Measurements from ENCODE around the gene SLC35B1. TPM values are rescaled to one million over a fixed set of nuclear protein-coding genes. Genes with fewer than 3 reads are reported as not detected.

SLC35B1 gene
- total RNA-seq, 1 experiment from 2014 or later: 55.9 TPM

DNA sequence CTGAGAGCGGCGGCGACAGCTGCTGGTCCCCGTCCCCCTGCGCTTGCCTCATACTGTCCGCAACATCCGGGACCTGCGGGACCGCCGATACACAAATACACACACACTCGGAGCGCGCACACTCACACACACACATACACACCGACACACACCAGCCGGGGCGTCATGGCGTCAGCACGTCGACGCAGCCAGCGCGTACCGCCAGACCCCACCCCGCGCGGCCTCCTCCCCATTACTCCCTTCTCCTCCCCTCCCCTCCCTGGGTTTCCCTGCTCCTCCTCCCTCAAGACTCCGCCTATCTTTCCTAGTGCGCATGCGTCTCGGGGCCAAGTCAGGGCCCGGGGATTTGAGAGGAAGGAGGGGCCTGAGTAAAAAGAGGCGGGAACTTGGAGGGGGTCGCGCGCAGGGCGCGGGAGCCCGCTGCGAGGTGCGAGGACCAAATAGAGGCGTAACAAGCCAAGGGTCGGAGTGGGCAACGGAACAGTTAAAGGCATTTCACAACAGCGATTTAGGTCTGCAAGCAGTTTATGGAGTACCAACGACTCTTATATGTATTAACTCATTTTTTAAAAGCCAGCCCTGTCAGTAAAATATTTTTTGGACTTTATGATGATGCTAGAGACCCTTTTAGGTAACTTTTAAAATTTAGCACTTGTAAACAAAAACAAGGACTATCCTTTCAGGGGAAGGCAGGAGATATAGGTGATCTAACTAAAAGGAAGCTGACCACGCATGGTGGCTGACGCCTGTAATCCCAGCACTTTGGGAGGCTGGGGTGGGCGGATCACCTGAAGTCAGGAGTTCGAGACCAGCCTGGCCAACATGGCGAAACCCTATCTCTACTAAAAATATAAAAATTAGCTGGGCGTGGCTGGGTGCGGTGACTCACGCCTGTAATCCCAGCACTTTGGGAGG is 29.6 kb downstream of the SLC35B1 start, which contains the start of gene SPOP (continued):
- TF ChIP-seq ZNF396 (CRISPR knock-in tag; IDR thresholded peaks at IDR 0.05; ENCODE audit: borderline replicate concordance) (no peak), ELF4 (CRISPR knock-in tag; IDR thresholded peaks at IDR 0.05; ENCODE audit: low read depth) (0 out of 2 replicates have a peak, but pooled peaks have one; percentile 89), SMAD3 (CRISPR knock-in tag; IDR thresholded peaks at IDR 0.05; ENCODE audit: borderline replicate concordance) (peak; percentile 96), JAZF1 (CRISPR knock-in tag; IDR thresholded peaks at IDR 0.05) (no peak), FOXJ3 (CRISPR knock-in tag; IDR thresholded peaks at IDR 0.05; ENCODE audit: borderline replicate concordance) (peak; percentile 71; the same call in 1 of the 2 replicates), GTF2I (CRISPR knock-in tag; conservative IDR thresholded peaks at IDR 0.05) (no peak), NFE2L1 (CRISPR knock-in tag; IDR thresholded peaks at IDR 0.05) (peak; percentile 96), ZNF263 (CRISPR knock-in tag; IDR thresholded peaks at IDR 0.05; ENCODE audit: low read depth) (no peak), IRF2 (CRISPR knock-in tag; IDR thresholded peaks at IDR 0.05; ENCODE audit: borderline replicate concordance, low read depth) (no peak), ZNF317 (CRISPR knock-in tag; IDR thresholded peaks at IDR 0.05; ENCODE audit: borderline replicate concordance, low read depth) (0 out of 2 replicates have a peak, but pooled peaks have one; percentile 48), ZNF121 (CRISPR knock-in tag; IDR thresholded peaks at IDR 0.05) (no peak), FOXP1 (CRISPR knock-in tag; IDR thresholded peaks at IDR 0.05; ENCODE audit: borderline replicate concordance) (peak; percentile 97), NFYB (CRISPR knock-in tag; conservative IDR thresholded peaks at IDR 0.05; ENCODE audit: low read depth) (peak; percentile 49; the same call in 1 of the 2 replicates), ZNF138 (CRISPR knock-in tag; conservative IDR thresholded peaks at IDR 0.05) (peak; percentile 67; the same call in 1 of the 2 replicates), JUN (CRISPR knock-in tag; IDR thresholded peaks at IDR 0.05) (0 out of 2 replicates have a peak, but pooled peaks have one; percentile 83), GRHL2 (CRISPR knock-in tag; IDR thresholded peaks at IDR 0.05; ENCODE audit: insufficient replicate concordance, severe bottlenecking) (no peak), ATF1 (CRISPR knock-in tag; IDR thresholded peaks at IDR 0.05) (0 out of 2 replicates have a peak, but pooled peaks have one; percentile 61), ZNF423 (CRISPR knock-in tag; IDR thresholded peaks at IDR 0.05) (no peak), RELA (CRISPR knock-in tag; IDR thresholded peaks at IDR 0.05; ENCODE audit: borderline replicate concordance) (0 out of 2 replicates have a peak, but pooled peaks have one; percentile 68), ZNF671 (CRISPR knock-in tag; IDR thresholded peaks at IDR 0.05) (no peak), ZNF232 (CRISPR knock-in tag; IDR thresholded peaks at IDR 0.05) (peak; percentile 98)
- TF ChIP-seq, protein P1, sequence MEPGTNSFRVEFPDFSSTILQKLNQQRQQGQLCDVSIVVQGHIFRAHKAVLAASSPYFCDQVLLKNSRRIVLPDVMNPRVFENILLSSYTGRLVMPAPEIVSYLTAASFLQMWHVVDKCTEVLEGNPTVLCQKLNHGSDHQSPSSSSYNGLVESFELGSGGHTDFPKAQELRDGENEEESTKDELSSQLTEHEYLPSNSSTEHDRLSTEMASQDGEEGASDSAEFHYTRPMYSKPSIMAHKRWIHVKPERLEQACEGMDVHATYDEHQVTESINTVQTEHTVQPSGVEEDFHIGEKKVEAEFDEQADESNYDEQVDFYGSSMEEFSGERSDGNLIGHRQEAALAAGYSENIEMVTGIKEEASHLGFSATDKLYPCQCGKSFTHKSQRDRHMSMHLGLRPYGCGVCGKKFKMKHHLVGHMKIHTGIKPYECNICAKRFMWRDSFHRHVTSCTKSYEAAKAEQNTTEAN (CRISPR knock-in tag; IDR thresholded peaks at IDR 0.05): peak; percentile 100
- TF ChIP-seq, protein P2, sequence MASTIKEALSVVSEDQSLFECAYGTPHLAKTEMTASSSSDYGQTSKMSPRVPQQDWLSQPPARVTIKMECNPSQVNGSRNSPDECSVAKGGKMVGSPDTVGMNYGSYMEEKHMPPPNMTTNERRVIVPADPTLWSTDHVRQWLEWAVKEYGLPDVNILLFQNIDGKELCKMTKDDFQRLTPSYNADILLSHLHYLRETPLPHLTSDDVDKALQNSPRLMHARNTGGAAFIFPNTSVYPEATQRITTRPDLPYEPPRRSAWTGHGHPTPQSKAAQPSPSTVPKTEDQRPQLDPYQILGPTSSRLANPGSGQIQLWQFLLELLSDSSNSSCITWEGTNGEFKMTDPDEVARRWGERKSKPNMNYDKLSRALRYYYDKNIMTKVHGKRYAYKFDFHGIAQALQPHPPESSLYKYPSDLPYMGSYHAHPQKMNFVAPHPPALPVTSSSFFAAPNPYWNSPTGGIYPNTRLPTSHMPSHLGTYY (CRISPR knock-in tag; IDR thresholded peaks at IDR 0.05): no peak
- TF ChIP-seq, protein P3, sequence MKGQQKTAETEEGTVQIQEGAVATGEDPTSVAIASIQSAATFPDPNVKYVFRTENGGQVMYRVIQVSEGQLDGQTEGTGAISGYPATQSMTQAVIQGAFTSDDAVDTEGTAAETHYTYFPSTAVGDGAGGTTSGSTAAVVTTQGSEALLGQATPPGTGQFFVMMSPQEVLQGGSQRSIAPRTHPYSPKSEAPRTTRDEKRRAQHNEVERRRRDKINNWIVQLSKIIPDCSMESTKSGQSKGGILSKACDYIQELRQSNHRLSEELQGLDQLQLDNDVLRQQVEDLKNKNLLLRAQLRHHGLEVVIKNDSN (CRISPR knock-in tag; IDR thresholded peaks at IDR 0.05): peak; percentile 78; the same call in 1 of the 2 replicates
- TF ChIP-seq, protein P4, sequence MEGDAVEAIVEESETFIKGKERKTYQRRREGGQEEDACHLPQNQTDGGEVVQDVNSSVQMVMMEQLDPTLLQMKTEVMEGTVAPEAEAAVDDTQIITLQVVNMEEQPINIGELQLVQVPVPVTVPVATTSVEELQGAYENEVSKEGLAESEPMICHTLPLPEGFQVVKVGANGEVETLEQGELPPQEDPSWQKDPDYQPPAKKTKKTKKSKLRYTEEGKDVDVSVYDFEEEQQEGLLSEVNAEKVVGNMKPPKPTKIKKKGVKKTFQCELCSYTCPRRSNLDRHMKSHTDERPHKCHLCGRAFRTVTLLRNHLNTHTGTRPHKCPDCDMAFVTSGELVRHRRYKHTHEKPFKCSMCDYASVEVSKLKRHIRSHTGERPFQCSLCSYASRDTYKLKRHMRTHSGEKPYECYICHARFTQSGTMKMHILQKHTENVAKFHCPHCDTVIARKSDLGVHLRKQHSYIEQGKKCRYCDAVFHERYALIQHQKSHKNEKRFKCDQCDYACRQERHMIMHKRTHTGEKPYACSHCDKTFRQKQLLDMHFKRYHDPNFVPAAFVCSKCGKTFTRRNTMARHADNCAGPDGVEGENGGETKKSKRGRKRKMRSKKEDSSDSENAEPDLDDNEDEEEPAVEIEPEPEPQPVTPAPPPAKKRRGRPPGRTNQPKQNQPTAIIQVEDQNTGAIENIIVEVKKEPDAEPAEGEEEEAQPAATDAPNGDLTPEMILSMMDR (IDR thresholded peaks at IDR 0.05): no peak
- TF ChIP-seq, protein P5, sequence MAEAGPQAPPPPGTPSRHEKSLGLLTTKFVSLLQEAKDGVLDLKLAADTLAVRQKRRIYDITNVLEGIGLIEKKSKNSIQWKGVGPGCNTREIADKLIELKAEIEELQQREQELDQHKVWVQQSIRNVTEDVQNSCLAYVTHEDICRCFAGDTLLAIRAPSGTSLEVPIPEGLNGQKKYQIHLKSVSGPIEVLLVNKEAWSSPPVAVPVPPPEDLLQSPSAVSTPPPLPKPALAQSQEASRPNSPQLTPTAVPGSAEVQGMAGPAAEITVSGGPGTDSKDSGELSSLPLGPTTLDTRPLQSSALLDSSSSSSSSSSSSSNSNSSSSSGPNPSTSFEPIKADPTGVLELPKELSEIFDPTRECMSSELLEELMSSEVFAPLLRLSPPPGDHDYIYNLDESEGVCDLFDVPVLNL (CRISPR knock-in tag; IDR thresholded peaks at IDR 0.05; ENCODE audit: borderline replicate concordance, low read depth): no peak
- TF ChIP-seq, protein P6, sequence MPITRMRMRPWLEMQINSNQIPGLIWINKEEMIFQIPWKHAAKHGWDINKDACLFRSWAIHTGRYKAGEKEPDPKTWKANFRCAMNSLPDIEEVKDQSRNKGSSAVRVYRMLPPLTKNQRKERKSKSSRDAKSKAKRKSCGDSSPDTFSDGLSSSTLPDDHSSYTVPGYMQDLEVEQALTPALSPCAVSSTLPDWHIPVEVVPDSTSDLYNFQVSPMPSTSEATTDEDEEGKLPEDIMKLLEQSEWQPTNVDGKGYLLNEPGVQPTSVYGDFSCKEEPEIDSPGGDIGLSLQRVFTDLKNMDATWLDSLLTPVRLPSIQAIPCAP (CRISPR knock-in tag; IDR thresholded peaks at IDR 0.05): peak; percentile 93
- TF ChIP-seq, protein P7, sequence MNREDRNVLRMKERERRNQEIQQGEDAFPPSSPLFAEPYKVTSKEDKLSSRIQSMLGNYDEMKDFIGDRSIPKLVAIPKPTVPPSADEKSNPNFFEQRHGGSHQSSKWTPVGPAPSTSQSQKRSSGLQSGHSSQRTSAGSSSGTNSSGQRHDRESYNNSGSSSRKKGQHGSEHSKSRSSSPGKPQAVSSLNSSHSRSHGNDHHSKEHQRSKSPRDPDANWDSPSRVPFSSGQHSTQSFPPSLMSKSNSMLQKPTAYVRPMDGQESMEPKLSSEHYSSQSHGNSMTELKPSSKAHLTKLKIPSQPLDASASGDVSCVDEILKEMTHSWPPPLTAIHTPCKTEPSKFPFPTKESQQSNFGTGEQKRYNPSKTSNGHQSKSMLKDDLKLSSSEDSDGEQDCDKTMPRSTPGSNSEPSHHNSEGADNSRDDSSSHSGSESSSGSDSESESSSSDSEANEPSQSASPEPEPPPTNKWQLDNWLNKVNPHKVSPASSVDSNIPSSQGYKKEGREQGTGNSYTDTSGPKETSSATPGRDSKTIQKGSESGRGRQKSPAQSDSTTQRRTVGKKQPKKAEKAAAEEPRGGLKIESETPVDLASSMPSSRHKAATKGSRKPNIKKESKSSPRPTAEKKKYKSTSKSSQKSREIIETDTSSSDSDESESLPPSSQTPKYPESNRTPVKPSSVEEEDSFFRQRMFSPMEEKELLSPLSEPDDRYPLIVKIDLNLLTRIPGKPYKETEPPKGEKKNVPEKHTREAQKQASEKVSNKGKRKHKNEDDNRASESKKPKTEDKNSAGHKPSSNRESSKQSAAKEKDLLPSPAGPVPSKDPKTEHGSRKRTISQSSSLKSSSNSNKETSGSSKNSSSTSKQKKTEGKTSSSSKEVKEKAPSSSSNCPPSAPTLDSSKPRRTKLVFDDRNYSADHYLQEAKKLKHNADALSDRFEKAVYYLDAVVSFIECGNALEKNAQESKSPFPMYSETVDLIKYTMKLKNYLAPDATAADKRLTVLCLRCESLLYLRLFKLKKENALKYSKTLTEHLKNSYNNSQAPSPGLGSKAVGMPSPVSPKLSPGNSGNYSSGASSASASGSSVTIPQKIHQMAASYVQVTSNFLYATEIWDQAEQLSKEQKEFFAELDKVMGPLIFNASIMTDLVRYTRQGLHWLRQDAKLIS (CRISPR knock-in tag; IDR thresholded peaks at IDR 0.05; ENCODE audit: borderline replicate concordance): peak; percentile 93

Data from WTC11 (cell line).